GM15510 (cell line): ENCODE results near the gene BMF.

Experiments used
- POLR2A ChIP-seq: IDR thresholded peaks from 3 replicates; pipeline ENCODE4 v1.6.1; 2011; ENCODE audit warnings: borderline replicate concordance; ENCODE audit not compliant: insufficient read length; ENCODE audit errors: extremely low read depth

Gene BMF

DNA sequence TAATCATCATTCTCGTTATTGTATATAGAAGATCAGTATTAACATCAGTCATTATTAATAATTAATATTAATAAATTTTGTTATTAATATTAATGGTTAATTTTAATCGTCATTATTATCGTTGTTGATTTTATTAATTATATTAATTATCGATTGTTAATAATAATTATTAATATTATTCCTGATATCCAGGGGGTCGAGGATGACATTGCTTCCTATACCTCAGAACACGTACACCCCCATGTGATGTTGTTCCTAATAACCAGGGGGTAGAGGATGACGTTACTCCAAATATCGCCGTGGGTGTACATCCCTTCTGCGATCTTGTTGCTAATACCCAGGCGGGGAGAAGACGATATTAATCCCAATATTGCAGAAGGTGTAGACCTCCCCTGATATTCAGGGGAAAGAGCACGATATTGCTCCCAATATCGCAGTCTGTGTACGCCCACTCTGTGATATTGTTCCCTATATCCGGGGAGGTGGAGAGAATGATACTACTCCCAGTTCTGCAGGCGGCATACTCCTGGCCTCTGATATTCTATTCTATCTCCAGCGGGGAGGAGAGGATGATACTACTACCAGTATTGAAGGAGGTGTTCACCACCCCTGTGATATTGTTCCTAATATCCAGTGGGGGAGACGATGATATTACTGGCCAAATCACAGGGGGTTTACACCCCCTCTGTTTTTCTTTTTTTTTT lies 22.3 kb upstream of the BMF start:
- TF ChIP-seq POLR2A: no peak

- TF ChIP-seq POLR2A: no peak
These were observed 21.4 kb upstream of the BMF start for GRCh38 chr15:40130118-40130517.

DNA sequence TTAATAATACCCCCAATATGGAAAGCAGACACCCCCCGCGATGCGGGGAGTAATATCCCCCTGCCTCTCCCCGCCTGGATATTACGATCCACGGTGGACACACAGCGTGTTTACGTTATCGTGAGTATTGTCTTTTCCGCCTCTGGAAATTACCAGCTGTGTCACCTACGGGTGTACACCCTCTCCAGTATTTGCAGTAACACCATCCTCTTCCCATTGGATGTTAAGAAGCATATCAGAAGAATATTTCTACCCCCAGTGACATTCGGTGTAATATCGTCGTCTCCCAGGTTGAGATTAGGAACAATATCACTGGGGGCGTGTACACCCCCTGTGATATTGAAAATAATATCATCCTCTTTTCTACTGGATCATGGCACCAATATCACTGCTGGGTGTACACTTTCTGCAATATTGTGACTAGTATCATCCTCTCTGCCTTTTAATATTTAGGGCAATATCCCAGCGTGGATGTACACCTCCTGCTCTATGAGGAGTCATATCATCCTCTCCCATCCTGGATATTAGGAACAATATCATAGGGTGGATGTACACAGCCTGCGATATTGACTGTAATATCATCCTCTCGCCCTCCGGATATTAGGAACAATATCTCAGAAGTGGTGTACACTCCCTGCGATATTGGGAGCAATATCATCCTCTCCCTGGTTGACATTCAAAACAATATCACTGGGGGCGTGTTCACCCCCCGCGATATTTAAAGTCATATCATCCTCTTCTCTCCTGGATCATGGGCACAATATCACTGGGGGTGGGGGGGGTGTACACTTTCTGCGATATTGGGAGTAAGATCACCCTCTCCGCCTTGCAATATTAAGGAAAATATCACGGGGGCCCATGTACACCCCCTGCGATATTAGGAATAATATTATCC lies 20.3 kb upstream of the BMF start:
- TF ChIP-seq POLR2A: no peak

- TF ChIP-seq POLR2A: no peak
These were observed 17.3 kb upstream of the BMF start for GRCh38 chr15:40125950-40126349.

DNA sequence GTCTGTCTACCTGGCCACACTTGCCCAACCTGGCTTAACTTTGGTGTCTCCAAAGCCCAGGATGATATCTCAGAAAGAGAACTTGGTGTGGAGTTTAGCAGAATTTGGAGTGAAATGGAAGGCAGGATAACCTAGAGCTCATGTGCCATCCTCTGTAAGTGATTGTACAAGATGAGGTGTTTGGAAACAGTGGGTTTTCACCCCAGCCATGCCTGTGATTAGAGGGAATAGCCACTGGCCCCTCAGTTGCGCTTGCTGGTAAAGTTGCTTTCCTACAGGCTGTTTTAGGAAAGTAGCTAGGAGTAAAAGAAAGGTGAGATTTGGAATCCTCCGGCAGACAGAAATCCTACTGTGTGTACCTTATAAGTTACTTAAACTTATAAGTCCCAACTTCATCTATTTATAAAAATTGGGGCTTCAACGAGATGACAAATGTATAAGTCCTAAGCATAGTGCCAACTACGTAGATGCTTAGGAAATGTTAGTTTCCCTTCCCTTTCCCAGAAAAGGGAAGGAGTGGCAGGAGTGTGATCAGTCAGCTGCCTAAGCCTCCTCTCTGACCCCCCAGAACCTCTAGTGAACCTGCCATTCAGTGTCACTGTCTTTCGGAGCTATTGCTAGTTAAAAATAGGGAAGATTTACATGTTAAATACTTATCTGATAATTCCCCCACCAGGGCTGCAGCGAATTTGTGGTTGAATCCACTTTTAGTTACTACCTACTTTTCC lies 13.4 kb upstream of the BMF start:
- TF ChIP-seq POLR2A: no peak

GRCh38 chr15:40118473-40118872 lies 9.8 kb upstream of the BMF start:
- no peak for TF ChIP-seq POLR2A

DNA sequence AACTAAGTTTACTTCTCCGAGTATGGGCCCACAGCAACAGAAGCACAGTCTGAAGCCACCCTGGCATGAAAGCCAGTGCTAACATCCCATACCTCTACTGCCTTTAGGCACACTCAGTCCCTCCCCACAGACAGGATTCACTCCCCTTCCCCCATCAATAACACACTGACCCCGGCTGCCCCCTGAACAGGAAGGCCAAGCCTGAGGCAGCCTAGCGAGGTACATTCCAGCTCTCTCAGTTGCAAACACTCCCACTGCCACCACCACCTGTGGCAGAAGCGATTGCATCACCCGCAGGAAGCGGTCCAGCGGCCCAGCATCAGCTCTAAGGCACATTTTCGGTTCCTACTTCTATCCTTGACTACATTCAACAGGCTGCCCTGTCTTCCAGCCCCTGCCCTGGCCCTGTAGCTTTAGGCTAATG lies 7.0 kb upstream of the BMF start:
- peak; percentile 28 for TF ChIP-seq POLR2A

DNA sequence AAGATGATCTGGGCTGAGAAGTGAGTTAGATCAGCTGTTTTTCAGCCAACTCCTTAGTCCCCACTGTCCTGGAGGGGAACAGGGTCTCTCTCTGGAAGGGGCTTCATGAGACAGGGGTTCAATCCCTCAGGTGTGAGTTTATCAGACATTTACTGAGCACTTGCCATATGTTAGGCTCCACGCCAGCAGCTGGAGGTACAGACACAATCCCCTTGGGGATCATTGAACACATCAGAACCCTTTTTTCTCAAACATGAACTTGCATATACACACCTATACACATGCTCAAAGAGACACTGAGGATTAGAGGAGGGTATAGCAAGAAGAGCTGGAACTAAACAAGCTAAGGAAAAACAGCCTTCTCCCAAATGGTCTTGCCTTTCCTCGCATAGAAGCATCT lies 5.5 kb upstream of the BMF start:
- TF ChIP-seq POLR2A: no peak

- TF ChIP-seq POLR2A: no peak
These were observed 4.1 kb upstream of the BMF start for GRCh38 chr15:40112789-40113188.

DNA sequence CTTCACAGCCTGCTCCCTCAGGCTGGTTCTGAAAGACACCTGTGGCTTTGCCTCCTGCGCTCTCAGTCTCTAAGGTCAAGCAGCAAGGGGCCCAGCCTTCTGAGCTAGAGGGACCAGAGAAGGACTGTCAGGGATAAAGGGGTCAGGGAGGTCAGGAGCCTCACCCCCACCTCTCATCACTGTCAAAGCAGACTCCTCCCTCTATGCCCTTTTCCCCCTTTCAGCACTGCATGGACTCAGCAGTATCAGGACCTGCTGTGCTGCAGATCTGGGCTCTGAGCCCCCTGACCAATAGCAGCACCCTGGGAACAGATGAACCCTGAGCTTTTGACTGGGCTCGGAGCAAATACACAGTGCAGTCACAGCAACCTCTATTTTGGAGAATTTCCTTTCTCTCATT lies 3.2 kb upstream of the BMF start:
- no peak for TF ChIP-seq POLR2A

DNA sequence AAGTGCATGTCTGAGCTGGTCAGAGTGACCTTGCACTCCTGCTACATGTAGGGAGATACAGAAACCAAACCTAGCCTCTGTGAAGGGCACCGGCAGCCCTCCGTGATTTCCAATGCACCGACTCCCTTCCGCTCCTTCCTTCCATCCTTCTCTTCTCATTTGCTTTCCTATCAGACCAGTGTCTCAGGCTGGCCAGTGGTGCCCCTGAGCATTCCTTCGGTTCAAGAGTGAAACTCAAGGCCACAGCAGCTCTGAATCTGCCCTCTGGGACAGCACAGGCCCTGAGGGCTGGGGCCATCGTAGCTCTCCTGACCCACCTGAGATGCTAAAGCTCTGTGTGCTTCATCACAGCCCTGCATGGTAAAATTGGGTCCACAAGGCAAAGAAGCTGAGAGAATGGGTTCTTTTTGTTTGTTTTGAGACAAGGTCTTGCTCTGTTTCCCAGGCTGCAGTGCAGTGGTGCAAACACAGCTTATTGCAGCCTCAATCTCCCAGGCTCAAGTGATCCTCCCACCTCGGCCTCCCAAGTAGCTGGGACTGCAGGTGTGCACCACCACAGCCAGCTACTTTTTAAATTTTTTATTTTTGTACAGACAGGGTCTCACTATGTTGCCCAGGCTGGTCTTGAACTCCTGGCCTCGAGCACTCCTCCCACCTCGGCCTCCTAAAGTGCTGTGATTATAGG lies 2.3 kb upstream of the BMF start:
- no peak for TF ChIP-seq POLR2A

- no peak for TF ChIP-seq POLR2A
These were observed 421 bp downstream of the BMF start for GRCh38 chr15:40108061-40108854.

DNA sequence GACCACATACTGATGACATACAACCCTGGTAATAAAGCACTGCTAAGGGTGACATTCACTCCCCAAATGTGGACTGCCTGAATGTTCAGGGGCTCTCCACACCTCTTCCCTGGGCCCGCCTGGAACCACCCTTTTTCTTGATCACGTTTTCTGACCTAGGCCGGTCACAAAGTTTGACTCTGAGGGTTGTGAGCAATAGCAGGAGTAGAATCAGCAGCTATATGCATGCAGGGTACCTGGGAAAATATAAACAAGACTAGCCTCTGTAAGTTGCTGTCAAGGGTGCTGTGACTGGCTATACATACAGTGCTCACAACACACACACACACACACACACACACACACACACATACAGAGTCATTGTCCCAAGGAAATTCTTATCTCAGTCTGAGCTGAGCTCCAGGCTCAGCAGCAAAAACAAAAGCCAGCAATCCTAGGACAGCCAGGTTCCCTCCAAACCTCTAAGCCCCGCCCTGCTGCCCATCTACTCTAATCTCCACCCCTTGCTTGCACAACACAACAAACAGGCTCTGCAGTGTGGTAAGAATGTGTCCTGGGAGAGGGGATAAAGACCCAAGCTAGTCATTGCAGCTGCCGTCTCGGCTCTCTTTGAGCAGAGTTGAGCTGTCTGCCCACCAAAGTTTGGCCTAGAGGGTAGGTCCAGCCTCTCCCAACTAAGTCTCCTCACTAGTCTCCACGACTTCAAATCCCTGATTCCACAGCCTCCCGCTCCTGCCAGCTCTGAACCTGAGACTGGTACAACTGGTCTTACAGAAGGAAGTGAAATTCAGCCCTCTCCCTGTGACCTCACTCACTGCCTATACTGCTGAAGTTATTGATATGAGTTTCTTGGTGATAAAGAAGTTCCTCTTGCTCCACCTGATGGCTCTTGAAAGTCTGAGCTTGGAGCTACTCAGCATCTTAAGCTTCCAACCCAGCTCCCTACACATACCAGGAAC lies 2.2 kb downstream of the BMF start:
- peak; percentile 40 for TF ChIP-seq POLR2A
